GM12801 (cell line): ENCODE measurements around the gene MT1M.

Source experiments
- CTCF ChIP-seq: IDR thresholded peaks from one replicate; pipeline ENCODE4 v1.5.1; 2011; ENCODE audit warnings: control low read depth; ENCODE audit not compliant: insufficient read length; ENCODE audit errors: extremely low read depth

Gene MT1M

GRCh38 chr16:56664506-56664905, 32.0 kb downstream of the MT1M start:
- no peak for TF ChIP-seq CTCF

GRCh38 chr16:56667581-56668571, 35.4 kb downstream of the MT1M start, which contains the start of gene MT1G:
TSS of gene MT1G (minus strand) at chr16:56668065. CDS start at chr16:56667993, 72 bp downstream.
- no peak for TF ChIP-seq CTCF

GRCh38 chr16:56669005-56669839, 36.8 kb downstream of the MT1M start, which contains the start of gene MT1H:
TSS of gene MT1H (plus strand) at chr16:56669814. CDS start at chr16:56669885, 71 bp downstream.
- TF ChIP-seq CTCF = no peak

GRCh38 chr16:56669840-56670619, 37.6 kb downstream of the MT1M start:
- TF ChIP-seq CTCF = no peak

- no peak for TF ChIP-seq CTCF
Observed at GRCh38 chr16:56670620-56670934, 38.1 kb downstream of the MT1M start.

GRCh38 chr16:56672761-56673536, 40.5 kb downstream of the MT1M start:
- no peak for TF ChIP-seq CTCF
